NCI-H446 (cell line): Measurements from ENCODE around the gene ISOC2.

Source experiments
- DNase-seq, 2 experiments: peaks; one replicate each; lab custom pipeline; 2025; lab: John Stamatoyannopoulos, UW

ISOC2 gene

GRCh38 chr19:55489711-55490477, 28.5 kb upstream of the ISOC2 start:
- DNase-seq, result no peak

GRCh38 chr19:55488986-55489710, 27.7 kb upstream of the ISOC2 start:
- DNase-seq, result no peak

GRCh38 chr19:55487924-55488687, 26.7 kb upstream of the ISOC2 start, which contains the start of gene SSC5D:
SSC5D (plus strand) TSS chr19:55488436; CDS start chr19:55488590, 154 bp downstream.
- no peak for DNase-seq

DNA sequence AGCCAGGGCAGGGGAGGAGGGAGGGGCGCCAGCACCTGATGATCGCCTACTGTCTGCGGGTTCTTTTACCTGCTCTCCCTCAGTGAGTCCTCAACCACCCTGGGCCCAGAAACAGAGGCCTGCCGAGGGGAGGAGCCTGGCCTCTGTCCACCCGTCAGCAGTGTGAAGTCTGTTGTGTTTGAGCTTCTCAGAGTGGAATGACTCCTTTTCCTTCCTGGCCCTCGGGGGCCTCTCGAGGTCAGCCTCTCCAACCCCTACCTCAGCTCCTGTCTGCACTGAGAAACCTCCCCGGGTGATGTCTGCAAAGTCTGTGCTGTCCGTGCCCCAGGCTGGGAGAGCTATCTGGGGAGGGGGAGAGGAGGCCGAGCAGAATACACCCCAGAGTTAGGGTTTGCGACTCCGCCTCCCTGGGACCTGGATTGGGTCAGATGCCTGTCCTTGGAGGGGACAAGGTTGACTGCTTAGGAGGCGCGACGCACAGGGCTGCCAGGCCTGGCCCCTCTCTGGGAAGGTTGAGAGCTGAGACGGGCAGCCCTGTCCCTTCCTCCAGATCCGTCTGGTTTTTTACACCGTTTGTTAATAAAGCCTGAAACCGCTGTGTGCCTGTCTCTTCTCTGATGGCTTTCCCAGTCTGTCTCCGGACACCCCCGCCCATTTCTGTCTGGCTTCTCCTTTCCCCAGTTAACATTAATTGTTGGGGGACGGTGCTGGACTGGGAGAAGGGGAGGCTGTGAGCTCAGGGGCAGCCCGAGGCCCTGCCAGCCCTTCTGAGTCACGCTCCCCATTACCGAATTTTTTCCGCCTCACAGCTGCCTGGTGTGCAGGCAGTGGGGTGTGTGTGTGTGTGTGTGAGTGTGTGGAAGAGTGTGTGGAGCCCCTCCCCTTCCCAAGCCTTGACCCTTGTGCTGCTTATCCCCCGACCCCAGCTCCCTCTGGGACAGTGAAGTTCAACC, 25.8 kb upstream of the ISOC2 start:
- peak; percentile 54 to 75 for DNase-seq

DNA sequence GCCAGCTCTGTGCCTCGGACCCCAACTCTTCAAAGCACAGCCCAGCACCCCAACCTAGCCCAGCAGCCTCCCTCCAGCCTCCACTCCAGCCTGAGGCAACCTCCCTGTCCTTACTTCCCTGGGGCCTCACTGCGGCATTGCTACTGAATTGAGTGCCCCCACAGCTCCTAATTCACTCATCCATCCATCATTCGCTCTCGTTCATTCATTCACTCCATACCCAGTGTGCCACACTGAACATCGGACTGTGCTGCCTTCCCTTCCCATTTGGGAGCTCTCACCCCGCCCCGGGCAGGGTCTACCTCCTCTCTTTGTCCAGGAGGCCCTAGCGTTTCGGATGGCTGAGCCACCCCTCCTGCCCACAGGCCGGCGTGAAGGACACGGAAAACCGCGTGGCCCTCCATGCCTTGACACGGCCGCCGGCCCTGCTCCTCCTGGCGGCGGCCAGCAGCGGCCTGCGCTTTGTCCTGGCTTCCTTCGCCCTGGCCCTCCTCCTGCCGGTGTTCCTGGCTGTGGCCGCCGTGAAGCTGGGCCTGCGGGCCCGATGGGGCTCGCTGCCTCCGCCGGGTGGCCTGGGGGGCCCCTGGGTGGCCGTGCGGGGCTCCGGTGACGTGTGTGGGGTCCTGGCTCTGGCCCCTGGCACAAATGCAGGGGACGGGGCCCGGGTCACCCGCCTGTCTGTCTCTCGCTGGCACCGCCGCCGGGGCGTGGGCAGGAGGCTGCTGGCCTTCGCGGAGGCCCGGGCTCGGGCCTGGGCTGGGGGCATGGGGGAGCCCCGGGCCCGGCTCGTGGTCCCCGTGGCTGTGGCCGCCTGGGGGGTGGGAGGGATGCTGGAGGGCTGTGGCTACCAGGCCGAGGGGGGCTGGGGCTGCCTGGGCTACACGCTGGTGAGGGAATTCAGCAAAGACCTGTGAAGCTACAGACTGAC, 24.9 kb upstream of the ISOC2 start:
- no peak for DNase-seq

DNA sequence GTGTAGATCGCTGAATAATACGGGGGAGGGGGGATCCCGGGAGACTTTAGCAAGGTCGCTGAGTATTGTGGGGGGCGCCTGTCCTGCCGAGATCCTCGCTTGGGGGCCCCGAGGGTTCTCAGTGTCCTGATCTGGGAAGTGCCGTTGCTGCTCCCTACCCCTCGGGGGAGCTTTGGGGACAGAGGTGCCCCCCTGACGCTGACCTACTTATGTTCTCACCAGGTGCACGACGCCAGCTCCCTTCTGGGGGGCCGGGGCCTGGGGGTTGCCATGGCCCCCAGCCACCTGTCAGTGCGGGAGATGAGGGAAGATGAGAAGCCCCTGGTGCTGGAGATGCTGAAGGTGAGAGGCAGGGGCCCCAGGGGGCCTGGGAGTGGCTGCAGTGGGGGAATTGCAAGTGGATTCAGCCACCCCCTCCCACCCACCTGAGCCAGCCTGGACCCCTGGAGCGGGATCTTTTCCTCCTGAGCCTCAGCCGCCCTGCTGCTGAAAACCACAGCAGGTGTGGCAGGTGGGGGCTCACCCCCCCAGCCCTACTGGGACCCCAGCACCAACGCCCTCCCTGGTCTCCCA, 24.1 kb upstream of the ISOC2 start:
- DNase-seq, result no peak

GRCh38 chr19:55484593-55485438, 23.4 kb upstream of the ISOC2 start, which contains the start of gene NAT14:
NAT14 (plus strand) TSS chr19:55485188; CDS start chr19:55485709, 521 bp downstream.
- peak; percentile 35 to 80 for DNase-seq

- DNase-seq, result no peak
These were observed 22.5 kb upstream of the ISOC2 start for GRCh38 chr19:55483706-55484592.

- no peak for DNase-seq
These were observed 21.7 kb upstream of the ISOC2 start for GRCh38 chr19:55482967-55483705.

DNA sequence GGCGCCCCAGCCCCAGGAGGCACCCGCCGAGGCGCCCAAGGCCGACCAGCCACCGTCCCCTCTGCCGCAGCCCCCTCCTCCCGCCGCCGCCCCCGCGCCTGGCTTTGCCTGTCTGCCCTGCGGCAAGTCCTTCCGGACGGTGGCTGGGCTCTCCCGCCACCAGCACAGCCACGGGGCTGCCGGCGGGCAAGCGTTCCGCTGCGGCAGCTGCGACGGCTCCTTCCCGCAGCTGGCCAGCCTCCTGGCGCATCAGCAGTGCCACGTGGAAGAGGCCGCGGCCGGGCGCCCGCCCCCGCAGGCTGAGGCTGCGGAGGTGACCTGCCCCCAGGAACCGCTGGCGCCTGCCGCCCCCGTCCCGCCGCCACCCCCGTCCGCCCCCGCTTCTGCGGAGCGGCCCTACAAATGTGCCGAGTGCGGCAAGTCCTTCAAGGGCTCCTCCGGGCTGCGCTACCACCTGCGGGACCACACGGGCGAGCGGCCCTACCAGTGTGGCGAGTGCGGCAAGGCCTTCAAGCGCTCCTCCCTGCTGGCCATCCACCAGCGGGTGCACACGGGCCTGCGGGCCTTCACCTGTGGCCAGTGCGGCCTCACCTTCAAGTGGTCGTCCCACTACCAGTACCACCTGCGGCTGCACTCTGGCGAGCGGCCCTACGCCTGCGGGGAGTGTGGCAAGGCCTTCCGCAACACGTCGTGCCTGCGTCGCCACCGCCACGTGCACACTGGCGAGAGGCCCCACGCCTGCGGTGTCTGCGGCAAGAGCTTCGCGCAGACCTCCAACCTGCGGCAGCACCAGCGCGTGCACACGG, 20.9 kb upstream of the ISOC2 start:
- DNase-seq, result no peak

DNA sequence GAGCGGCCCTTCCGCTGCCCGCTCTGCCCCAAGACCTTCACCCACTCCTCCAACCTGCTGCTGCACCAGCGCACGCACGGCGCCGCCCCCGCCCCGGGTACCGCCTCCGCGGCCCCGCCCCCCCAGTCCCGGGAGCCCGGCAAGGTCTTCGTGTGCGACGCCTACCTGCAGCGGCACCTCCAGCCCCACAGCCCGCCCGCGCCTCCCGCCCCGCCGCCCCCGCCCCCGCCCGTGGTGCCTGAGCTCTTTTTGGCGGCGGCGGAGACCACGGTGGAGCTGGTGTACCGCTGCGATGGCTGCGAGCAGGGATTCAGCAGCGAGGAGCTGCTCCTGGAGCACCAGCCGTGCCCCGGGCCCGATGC, 20.3 kb upstream of the ISOC2 start:
- DNase-seq, result no peak

- DNase-seq, result no peak
These were observed 19.8 kb upstream of the ISOC2 start for GRCh38 chr19:55481148-55481793.

GRCh38 chr19:55479451-55480230, 18.2 kb upstream of the ISOC2 start:
- DNase-seq, result no peak

GRCh38 chr19:55479045-55479444, 17.6 kb upstream of the ISOC2 start:
- no peak for DNase-seq

DNA sequence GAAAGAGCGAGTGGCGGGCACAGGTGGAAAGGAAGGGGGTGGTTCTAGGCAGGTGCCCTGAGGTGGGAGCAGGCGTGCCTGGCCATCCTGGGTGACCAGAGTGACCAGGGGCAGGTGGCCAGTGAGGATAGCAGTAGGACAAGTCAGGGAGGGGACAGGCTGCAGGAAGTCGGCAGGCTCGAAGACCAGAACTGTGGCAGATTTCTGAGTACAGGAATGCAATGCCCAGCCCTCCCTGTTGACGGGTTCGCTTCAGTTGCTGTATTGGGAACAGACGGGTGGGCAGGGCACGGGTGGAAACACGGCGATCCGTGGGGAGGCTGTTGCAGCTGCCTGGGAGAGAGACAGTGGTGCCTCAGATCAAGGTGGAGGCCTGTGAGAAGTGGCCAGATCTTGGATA, 16.9 kb upstream of the ISOC2 start:
- DNase-seq, result no peak
